ENCODE data around the gene PCDHGB6.

DNA sequence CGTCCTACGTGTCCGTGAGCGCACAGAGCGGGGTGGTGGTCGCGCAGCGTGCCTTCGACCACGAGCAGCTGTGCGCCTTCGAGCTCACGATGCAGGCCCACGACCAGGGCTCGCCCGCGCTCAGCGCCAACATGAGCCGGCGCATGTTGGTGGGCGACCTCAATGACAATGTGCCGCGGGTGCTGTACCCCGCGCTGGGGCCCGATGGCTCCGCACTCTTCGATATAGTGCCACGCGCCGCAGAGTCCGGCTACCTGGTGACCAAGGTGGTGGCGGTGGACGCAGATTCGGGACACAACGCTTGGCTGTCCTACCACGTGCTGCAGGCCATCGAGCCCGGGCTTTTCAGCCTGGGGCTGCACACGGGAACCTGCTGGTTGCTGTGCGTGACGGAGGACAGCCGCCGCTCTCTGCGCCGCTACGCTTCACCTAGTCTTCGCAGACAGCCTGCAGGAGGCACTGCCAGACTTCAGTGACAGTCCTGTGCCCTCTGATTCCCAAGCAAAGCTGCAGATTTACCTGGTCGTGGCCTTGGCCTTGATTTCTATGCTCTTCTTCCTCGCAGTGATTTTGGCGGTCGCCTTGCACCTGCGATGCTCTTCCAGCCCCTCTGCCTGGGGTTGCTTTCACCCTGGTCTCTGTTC is 20.1 kb downstream of the PCDHGB6 start:
- TF ChIP-seq POLR2A (IDR thresholded peaks at IDR 0.05; ENCODE audit: low read depth, low read length): no peak
- TF ChIP-seq POLR2AphosphoS5 (IDR thresholded peaks at IDR 0.05; ENCODE audit: low read depth, low read length): no peak
- no peak for TF ChIP-seq TAF1 (IDR thresholded peaks at IDR 0.05; ENCODE audit: borderline replicate concordance, low read depth, low read length)
